ENCODE results near the gene FASTKD2. TPM values are rescaled to one million over a fixed set of nuclear protein-coding genes. Genes with fewer than 3 reads are reported as not detected.

The FASTKD2 gene
- total and polyA plus RNA-seq, 2 donors (not counting 3 experiments of a cell fraction or from before 2014, with no cell fraction given) = 20.6 to 22.6 TPM

- intact Hi-C loops (cut with micrococcal nuclease) = loop anchor here (1.0 to 10.0 kb wide), 10 partner anchors 36 to 1172 kb away; partner anchors contain the start of genes FASTKD2 and MDH1B
- CTCF ChIA-PET = interaction anchor here (0.7 to 3.6 kb wide), 33 partner anchors 9 to 1240 kb away, joined by 3 to 59 read pairs (median 3); partner anchors contain the start of gene CREB1
Observed at GRCh38 chr2:206800506-206801417, 35.4 kb downstream of the FASTKD2 start.

More at GRCh38 chr2:206800506-206801417, 35.4 kb downstream of the FASTKD2 start:
- H3K9ac ChIP-seq (replicated peaks; ENCODE audit: extremely low read depth, insufficient read depth, low read length) = no peak overlapping the region
- H3K4me2 ChIP-seq (ENCODE audit: insufficient read depth, low read length) = peak overlapping the region; percentile 23
- H3K9me1 ChIP-seq (replicated peaks; ENCODE audit: control insufficient read depth, extremely low read depth, insufficient read depth, low read length) = no peaks in the 10 kb centered on the region
- H3K36me3 ChIP-seq (ENCODE audit: control insufficient read depth in 2 of 2, extremely low read depth in 1 of 2, insufficient read depth in 2 of 2, low read length in 2 of 2) = no peaks in the 10 kb centered on the region
- BruUV-seq (replicated peaks) = no TSS peak
- no peak overlapping the region for H3K27ac ChIP-seq (ENCODE audit: insufficient read depth, low read depth, low read length)
- DNase-seq (ENCODE audit: low read depth, low spot score) (peak; percentile 82), FAIRE-seq (peak; percentile 92)
- H3K79me2 ChIP-seq (ENCODE audit: control insufficient read depth, insufficient read depth, low read length) = no peaks in the 10 kb centered on the region
- no peak overlapping the region for H2AFZ ChIP-seq (ENCODE audit: low read depth, low read length)
- no peak for TF ChIP-seq JUN (IDR thresholded peaks at IDR 0.05; ENCODE audit: borderline replicate concordance, insufficient read depth, insufficient read length, low read depth)
- TF ChIP-seq CTCF (IDR thresholded peaks at IDR 0.05; ENCODE audit: extremely low read depth in 1 of 2, insufficient read depth in 1 of 2, low read depth in 1 of 2, low read length in 2 of 2) = peak; percentile 55 to 68
- peaks cover 14% of the 10 kb centered on the region for H3K4me1 ChIP-seq (ENCODE audit: control insufficient read depth, extremely low read depth, insufficient read depth, low read length)
- no peak overlapping the region for H3K4me3 ChIP-seq (replicated peaks in 1 of 3; ENCODE audit: insufficient read depth in 1 of 3, low read depth in 1 of 3, low read length in 3 of 3)
- POLR2A ChIA-PET = interaction anchor here (1.0 kb wide), 1 partner anchor 366 kb away, joined by 4 read pairs; no protein-coding TSS in a partner anchor
- no peaks in the 10 kb centered on the region for H3K27me3 ChIP-seq (ENCODE audit: control insufficient read depth in 2 of 2, insufficient read depth in 2 of 2, low read length in 2 of 2)
- dilution Hi-C loops (cut with MboI; ENCODE audit: extremely low pct_ligation_motif_present, low sequenced_read_pairs) = no loop called here
- H3K9me3 ChIP-seq (replicated peaks; ENCODE audit: control insufficient read depth, insufficient read depth, low read length) = no peaks in the 10 kb centered on the region
- H4K20me1 ChIP-seq (replicated peaks; ENCODE audit: control insufficient read depth, extremely low read depth, insufficient read depth, low read length) = no peaks in the 10 kb centered on the region

Data from endothelial cell of umbilical vein (primary cell).